HG03039 (cell line): ENCODE measurements around the gene ENSA.
"Not testable (repeated sequence)": the region's sequence is repeated elsewhere in the genome, so short reads cannot be mapped to it uniquely, and the experiment has no call there.

Source experiments
- ATAC-seq: cut with Tn5 transposase; IDR thresholded peaks from one replicate; pipeline ENCODE4 v1.9.1; 2021; ENCODE audit warnings: mild to moderate bottlenecking, moderate library complexity; ENCODE audit not compliant: unreplicated experiment

Gene ENSA

GRCh38 chr1:150629115-150629928 lies at the start of gene ENSA:
TSS of gene ENSA (minus strand) at chr1:150629612. CDS start at chr1:150629470, 142 bp downstream.
- ATAC-seq: peak; percentile 86

- no peak for ATAC-seq
Observed at GRCh38 chr1:150678988-150679387, 49.6 kb upstream of the ENSA start.

- ATAC-seq: no peak
Observed at GRCh38 chr1:150674881-150675280, 45.5 kb upstream of the ENSA start.

- ATAC-seq: no peak
Observed at GRCh38 chr1:150663321-150663720, 33.9 kb upstream of the ENSA start.

- ATAC-seq: no peak
Observed at GRCh38 chr1:150662811-150663210, 33.4 kb upstream of the ENSA start.

- no peak for ATAC-seq
Observed at GRCh38 chr1:150661156-150661555, 31.7 kb upstream of the ENSA start.

- ATAC-seq: no peak
Observed at GRCh38 chr1:150660584-150660983, 31.2 kb upstream of the ENSA start.

- ATAC-seq: not testable (repeated sequence)
Observed at GRCh38 chr1:150657064-150657463, 27.7 kb upstream of the ENSA start.

GRCh38 chr1:150654635-150655034 lies 25.2 kb upstream of the ENSA start:
- not testable (repeated sequence) for ATAC-seq

GRCh38 chr1:150650193-150650592 lies 20.8 kb upstream of the ENSA start:
- ATAC-seq: no peak

- ATAC-seq: no peak
Observed at GRCh38 chr1:150649441-150650075, 20.1 kb upstream of the ENSA start.

- no peak for ATAC-seq
Observed at GRCh38 chr1:150642296-150642695, 12.9 kb upstream of the ENSA start.

GRCh38 chr1:150641126-150641815 lies 11.9 kb upstream of the ENSA start:
- not testable (repeated sequence) for ATAC-seq

- not testable (repeated sequence) for ATAC-seq
Observed at GRCh38 chr1:150638430-150638829, 9.0 kb upstream of the ENSA start.

- ATAC-seq: not testable (repeated sequence)
Observed at GRCh38 chr1:150634839-150635622, 5.6 kb upstream of the ENSA start.

- no peak for ATAC-seq
Observed at GRCh38 chr1:150628766-150629114, 672 bp downstream of the ENSA start.

GRCh38 chr1:150627826-150628410 lies 1.5 kb downstream of the ENSA start:
- ATAC-seq: no peak

- ATAC-seq: no peak
Observed at GRCh38 chr1:150626150-150626549, 3.3 kb downstream of the ENSA start.

- not testable (repeated sequence) for ATAC-seq
Observed at GRCh38 chr1:150624546-150624945, 4.9 kb downstream of the ENSA start.

GRCh38 chr1:150624134-150624533 lies 5.3 kb downstream of the ENSA start:
- ATAC-seq: not testable (repeated sequence)
